Activated CD4-positive, alpha-beta T cell treated with anti-CD3 and anti-CD28 coated beads for 24 hours (primary cell): ENCODE measurements around the gene ACP1.

Experiments
- DNase-seq, 2 donors: peaks; one replicate each; pipeline ENCODE4 v3.0.0-alpha.2; 2020; ENCODE audit warnings: low read depth in 2 of 2

ACP1 gene

DNA sequence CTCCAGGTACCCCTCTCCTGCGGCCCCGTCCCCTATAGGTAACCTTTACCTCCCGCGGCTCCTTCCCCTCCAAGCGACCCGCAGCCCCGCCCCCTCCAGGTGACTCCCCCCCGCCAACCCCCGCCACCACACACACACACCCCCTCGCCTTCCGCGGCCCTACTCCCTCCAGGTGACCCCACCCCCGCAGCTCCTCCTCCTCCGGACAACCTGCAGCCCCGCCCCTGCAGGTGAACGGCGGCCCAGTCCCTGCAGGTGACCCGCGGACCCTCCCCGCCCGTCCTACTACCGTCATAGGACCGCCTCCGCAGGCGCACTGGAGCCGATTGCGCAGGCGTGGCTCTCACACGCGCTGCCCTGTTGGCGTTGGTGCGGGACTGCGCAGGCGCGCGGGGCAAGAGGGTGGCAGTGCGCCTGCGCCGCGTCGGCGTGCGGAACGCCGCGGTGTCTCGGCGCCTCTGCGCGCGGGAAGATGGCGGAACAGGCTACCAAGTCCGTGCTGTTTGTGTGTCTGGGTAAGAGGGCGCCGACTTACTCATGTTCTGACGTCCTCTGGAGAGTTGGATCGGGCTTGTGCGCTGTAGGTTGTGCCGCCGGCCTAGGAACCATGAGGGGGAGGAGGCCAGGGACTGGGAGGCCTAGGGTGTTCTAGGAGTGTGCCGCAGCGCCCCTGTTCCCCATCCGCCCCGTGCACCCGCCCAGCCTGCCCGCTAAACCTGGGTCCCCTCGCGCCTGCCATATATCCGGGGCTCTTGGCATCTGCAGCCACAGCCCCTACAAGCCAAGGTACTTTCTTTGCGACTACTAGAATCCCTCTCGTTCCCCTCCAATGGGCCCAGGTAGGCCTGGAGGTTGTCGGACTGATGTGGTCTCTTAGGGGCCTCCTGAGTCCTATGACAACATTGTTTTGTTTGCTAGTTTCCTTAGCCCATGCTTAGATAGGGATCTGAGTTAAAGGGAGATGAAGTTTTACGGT lies at the start of gene ACP1:
Gene ACP1, plus strand, starts transcription at position 455 of the 976 bp plus-strand sequence. Its CDS starts 18 bp downstream, at position 473.
- peak; percentile 87 to 92 for DNase-seq

GRCh38 chr2:216068-216467 lies 48.7 kb upstream of the ACP1 start:
- DNase-seq, result no peak

GRCh38 chr2:223451-223850 lies 41.3 kb upstream of the ACP1 start:
- no peak for DNase-seq

- no peak for DNase-seq
These were observed 40.6 kb upstream of the ACP1 start for GRCh38 chr2:223971-224760.

GRCh38 chr2:228115-228514 lies 36.6 kb upstream of the ACP1 start:
- DNase-seq, result no peak

DNA sequence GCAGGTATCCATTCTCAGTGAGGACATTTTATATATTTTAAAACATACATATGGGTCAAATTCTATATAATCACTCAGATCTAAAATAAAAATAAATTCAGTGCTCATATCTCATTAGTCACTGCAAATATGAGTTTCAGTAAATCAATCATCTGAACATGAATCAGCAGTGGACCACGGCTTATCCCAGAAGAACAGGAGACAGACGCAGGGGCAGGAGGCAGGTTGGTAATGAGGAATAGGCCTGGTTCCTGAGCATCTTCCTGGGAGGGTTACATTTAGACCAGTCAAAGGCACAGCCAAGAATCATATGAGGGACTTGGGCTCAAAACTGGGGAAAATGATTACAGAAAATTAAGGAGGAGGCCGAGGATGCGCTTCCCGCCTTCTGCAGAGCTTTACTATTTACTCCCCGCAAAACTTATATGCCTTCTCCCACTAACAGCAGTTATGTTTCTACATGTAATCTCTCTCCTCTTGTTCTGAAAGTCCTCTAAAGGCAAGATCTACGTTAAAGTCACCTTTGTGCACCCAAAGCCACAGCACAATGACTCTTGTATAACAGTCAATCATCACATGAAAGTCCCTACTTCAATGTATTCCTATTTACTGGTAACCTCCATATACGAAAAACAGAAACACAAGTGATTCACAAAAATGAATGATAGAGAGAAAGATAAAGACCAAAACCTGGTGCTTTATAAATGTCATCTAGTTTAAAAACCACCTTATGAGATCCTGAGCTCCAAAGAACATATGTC lies 36.0 kb upstream of the ACP1 start:
- no peak for DNase-seq

DNA sequence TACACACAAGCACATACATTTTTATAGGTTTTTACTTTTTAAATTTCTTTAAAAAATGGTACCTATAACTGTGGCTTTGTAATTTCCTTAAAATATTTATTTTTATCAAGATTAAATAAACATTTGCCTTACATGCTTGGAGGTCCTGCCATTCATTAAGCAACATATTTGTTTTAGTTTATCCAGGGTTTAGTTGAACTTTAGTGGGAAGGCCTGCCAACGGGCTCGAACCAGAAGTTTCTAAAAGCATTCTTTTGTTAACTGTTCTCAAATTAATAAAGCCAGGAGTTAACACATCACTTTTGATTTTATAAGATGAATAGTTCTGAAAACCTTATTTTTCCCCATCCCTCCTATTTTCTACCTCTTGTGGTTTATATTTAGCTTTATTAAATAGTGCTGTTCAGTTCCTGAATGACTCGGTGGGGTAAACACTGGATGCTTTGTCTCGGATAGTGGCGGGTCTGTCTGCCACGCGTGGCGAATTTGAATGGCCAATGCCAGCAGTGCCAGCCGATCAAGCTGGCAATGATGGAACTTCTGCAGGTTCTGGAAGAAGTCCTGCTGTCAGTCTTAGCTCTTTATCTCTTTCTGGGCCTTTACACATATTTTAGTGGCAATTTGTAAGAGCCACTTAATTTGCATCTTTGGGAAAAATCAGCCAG lies 33.1 kb upstream of the ACP1 start:
- DNase-seq, result no peak

DNA sequence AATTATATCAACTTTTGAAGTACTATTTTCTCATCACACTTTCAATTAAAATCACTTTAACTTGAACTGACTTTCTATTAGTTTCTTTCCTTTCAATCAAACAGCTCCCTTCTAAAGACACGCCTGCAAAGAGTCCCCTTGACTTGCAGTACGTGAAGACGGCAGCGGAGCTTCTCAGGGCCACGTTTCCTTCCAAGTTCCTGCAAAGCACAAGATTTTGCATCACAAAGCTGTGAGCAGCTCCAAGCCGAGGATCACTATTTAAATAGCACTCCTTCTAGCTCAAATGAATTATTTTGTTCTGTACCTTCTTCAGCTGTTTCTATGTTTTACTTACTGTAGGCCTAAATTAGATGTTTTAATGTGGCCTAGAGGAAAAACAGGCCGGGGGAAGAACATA lies 31.7 kb upstream of the ACP1 start:
- DNase-seq, result no peak

DNA sequence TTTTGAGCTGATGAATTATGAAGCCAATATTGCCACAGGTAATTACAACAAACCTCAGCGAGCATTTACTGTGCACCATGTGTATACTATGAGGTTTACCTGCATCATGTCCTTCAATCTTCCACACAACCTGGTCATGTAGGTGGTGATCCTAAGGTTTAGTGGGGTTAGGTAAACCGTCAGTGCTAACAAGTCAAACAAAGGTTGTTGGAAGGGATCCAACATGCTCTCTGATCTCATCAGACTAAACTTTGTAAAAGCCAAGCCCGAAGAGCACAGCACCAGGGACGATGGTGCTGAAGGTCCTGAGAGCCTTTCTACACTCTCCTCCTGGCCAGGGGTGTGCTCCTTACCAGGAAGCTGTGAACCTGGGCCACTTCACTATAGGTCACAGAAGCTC lies 30.3 kb upstream of the ACP1 start:
- DNase-seq, result no peak

- no peak for DNase-seq
These were observed 27.7 kb upstream of the ACP1 start for GRCh38 chr2:236993-237539.

DNA sequence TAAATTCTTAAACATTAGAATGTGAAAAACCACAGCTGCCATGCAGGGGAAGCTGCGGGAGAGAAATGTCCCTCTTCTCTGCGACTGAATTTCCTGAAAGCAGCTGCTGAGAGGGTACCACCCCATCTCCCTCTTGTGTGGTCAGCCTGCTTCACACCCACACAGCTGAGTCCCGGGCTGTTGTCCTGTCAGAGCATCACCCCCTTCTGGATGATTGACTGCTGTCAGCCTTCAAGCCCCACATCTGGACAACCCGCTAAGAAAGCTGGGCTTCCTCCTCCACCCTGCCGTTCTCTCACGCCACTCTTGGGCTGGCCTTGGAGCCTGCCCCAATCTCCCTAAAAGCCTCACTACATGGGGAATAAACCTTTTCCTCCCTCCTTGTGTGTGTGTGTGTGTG lies 26.9 kb upstream of the ACP1 start:
- no peak for DNase-seq

DNA sequence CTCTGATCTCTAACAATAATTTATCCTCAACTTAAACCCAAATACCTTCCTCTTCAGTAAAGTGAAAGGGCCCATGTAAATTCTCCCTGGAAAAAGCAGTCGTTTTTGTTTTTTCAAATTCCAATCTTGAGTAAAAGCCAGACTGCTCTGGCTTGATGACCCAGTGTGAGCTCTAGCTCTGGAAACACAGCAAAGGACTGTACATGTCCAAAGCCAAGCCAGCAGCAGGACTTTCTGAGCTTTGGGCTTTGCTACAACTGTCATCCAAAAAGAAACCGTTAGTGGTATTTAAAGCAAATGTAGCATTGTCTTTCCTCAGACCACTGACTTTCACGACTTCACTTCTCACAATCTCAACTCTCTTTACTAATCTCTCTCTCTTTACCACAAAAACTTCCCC lies 26.3 kb upstream of the ACP1 start:
- DNase-seq, result no peak

- DNase-seq, result no peak
These were observed 25.9 kb upstream of the ACP1 start for GRCh38 chr2:238869-239268.

GRCh38 chr2:244547-244946 lies 20.2 kb upstream of the ACP1 start:
- no peak for DNase-seq

DNA sequence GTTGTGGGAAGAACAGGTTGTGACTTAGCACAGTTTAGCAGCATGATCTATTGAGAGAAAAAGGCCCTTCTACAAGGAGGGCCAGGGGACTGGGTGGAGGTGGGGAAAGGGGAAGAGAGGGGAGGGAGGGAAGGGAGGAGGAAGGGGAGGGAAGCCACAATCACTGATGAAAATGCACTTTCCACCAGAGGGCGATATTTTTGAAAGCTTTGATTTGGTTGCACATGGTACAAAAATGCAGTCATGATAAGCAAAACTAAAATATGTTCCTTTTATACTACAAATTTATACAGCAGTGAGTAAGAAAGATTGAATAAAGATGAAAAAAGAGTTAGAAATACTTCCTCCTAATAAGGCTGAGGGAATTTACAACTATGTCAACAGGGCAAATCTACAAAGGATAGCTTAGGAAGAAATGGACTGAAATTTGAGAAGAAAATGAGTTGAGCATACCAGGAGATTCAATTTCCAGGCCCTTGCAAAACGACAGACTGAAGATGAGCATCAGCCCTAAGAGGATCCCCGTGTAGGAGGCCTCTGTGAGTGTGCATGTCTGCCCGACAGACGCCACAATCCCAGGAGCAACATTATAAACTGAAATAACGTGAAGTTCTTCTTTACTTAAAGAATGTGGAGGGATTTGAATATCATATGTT lies 18.1 kb upstream of the ACP1 start:
- DNase-seq, result peak in 1 of 2 donors; percentile 26

DNA sequence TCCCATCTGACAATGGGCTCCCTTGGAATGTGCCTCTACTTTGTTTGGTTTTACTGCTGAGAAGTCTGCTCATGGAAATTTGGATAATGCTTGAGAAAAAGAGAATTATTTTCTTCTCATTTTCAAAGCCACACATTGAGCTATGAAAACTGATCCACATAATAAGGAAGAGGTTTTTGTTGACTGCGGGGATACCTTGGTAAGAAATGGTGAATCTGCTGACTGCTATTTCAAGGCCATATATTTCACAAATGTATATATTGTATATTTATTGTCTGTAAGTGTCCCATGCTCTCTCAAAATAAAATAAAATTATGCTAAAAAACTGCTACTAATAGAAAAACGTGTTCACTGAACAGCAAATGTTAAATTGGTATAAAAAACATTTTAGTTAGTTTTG lies 16.0 kb upstream of the ACP1 start:
- DNase-seq, result no peak

DNA sequence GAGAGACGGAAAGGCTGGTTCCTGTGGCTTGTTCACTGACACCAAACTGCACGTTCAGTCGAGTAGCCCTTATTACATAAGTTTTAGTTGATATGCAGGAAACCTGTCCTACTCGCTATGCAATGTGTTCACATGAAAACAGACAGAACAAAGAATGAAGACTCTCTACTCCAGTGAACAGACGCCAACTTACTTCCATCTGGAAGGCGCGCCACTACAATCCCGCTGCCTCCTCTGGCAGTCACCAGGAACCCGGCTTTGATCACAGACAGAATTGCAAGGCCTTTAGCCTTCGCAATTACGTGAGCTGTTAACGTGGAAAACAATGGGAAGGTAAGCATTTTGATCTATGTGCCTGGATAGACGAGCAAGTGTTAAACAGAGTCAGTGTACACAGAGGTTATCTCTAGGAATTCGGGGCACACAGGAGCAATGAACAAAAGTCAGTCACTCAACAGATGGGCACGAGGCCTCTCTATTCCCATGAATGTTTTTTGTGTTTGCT lies 15.2 kb upstream of the ACP1 start:
- DNase-seq, result no peak

- no peak for DNase-seq
These were observed 12.6 kb upstream of the ACP1 start for GRCh38 chr2:252001-252602.

- no peak for DNase-seq
These were observed 11.5 kb upstream of the ACP1 start for GRCh38 chr2:253202-253638.

DNA sequence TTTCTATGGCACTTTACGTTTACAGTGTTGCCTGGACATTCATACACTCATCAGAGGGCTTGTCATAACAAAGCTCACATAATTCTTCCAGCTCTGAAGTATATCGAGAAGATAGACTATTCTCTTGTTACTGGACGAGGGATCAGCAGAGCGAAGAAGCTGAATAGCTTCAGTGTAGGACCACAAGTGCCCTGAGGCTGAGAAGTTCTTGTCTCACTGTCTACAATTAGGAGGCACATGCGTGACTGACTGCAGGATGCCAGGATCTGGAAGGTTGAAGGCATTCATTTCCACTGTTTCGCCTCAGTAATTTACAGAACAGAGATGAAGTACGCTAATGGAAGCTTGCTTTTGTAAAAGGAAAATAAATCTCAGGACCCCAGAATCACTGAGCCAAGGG lies 10.5 kb upstream of the ACP1 start:
- no peak for DNase-seq
